HEK293 (cell line): ENCODE measurements around the gene AURKAIP1.

Experiments used
- CTCF ChIA-PET: fragments of 350-600 bp; formaldehyde crosslinking; extraction: SDS; loops from one replicate; lab custom pipeline; 2021; ENCODE audit warnings: antibody characterized with exemption; lab: Yijun Ruan, JAX
- POLR2A ChIA-PET: fragments of 300-600 bp; formaldehyde crosslinking; extraction: SDS; loops from one replicate; lab custom pipeline; 2020; ENCODE audit warnings: antibody characterized with exemption, inconsistent platforms; lab: Yijun Ruan, JAX
- H3K27ac ChIP-seq: fragments of 200-500 bp; sonication (Bioruptor generic); 2 replicates; pipeline ENCODE4 v1.5.1; 2014; ENCODE audit warnings: low read depth, low read length, control low read depth, inconsistent platforms; ENCODE audit errors: extremely low read depth
- H3K36me3 ChIP-seq, 2 experiments: fragments of 200-500 bp in 1 of 2; sonication (Bioruptor generic) in 1 of 2; 1 replicate in 1 of 2; 2 replicates in 1 of 2; pipeline ENCODE4 v1.5.1; 2014 to 2017; ENCODE audit warnings: inconsistent platforms in 2 of 2, low read length in 2 of 2; ENCODE audit not compliant: control insufficient read depth in 2 of 2, insufficient read depth in 1 of 2
- H3K4me1 ChIP-seq: fragments of 200-500 bp; sonication (Bioruptor generic); 2 replicates; pipeline ENCODE4 v1.5.1; 2014; ENCODE audit warnings: mild to moderate bottlenecking, low read length, inconsistent platforms; ENCODE audit not compliant: control insufficient read depth, insufficient read depth
- H3K4me3 ChIP-seq: 2 replicates; pipeline ENCODE4 v1.5.1; 2011; ENCODE audit warnings: low read depth, mild to moderate bottlenecking, control low read depth, low read length, moderate library complexity
- H3K9me3 ChIP-seq: fragments of 200-500 bp; sonication (Bioruptor generic); 2 replicates; pipeline ENCODE4 v1.5.1; 2014; ENCODE audit warnings: low read depth, low read length, inconsistent platforms; ENCODE audit not compliant: control insufficient read depth, insufficient read depth
- GLI2 ChIP-seq: fragments of 450-650 bp; formaldehyde crosslinking; IDR thresholded peaks from 2 replicates; pipeline ENCODE4; 2017; ENCODE audit warnings: missing biosample characterization, missing genetic modification characterization, low read depth, borderline replicate concordance
- HOXC10 ChIP-seq: sonication (generic); formaldehyde crosslinking; IDR thresholded peaks from 2 replicates; pipeline ENCODE4 v1.8.1; 2023; ENCODE audit warnings: mild to moderate bottlenecking, missing genetic modification reagents
- HOXD13 ChIP-seq: sonication (generic); formaldehyde crosslinking; IDR thresholded peaks from 2 replicates; pipeline ENCODE4 v1.8.0; 2022; ENCODE audit warnings: missing genetic modification reagents, borderline replicate concordance
- MYNN ChIP-seq: fragments of 450-650 bp; formaldehyde crosslinking; IDR thresholded peaks from 2 replicates; pipeline ENCODE4 v1.5.1; 2016; ENCODE audit warnings: missing biosample characterization, missing genetic modification characterization, borderline replicate concordance
- SCRT2 ChIP-seq: fragments of 450-650 bp; formaldehyde crosslinking; IDR thresholded peaks from 2 replicates; pipeline ENCODE4 v1.5.1; 2016; ENCODE audit warnings: missing biosample characterization, missing genetic modification characterization
- ZIC2 ChIP-seq: fragments of 450-650 bp; formaldehyde crosslinking; IDR thresholded peaks from 2 replicates; pipeline ENCODE4 v1.5.1; 2016; ENCODE audit warnings: missing biosample characterization, missing genetic modification characterization
- ZNF174 ChIP-seq: fragments of 450-650 bp; formaldehyde crosslinking; IDR thresholded peaks from 2 replicates; pipeline ENCODE4 v1.5.0; 2017; ENCODE audit warnings: missing biosample characterization, mild to moderate bottlenecking, missing genetic modification characterization
- ZNF24 ChIP-seq: fragments of 450-650 bp; formaldehyde crosslinking; IDR thresholded peaks from 2 replicates; pipeline ENCODE4 v1.5.1; 2016; ENCODE audit warnings: missing biosample characterization, missing genetic modification characterization
- ZNF248 ChIP-seq: fragments of 450-650 bp; formaldehyde crosslinking; IDR thresholded peaks from 2 replicates; pipeline ENCODE4 v1.5.1; 2017; ENCODE audit warnings: missing biosample characterization, missing genetic modification characterization
- ZNF266 ChIP-seq: fragments of 450-650 bp; formaldehyde crosslinking; IDR thresholded peaks from 2 replicates; pipeline ENCODE4 v1.5.1; 2016; ENCODE audit warnings: missing biosample characterization, missing genetic modification characterization, low read depth
- ZNF391 ChIP-seq: fragments of 450-650 bp; formaldehyde crosslinking; IDR thresholded peaks from 2 replicates; pipeline ENCODE4 v1.5.1; 2016; ENCODE audit warnings: low read depth, missing biosample characterization, missing genetic modification characterization, borderline replicate concordance
- ZNF426 ChIP-seq: fragments of 450-650 bp; formaldehyde crosslinking; IDR thresholded peaks from 2 replicates; pipeline ENCODE4 v1.5.1; 2017; ENCODE audit warnings: missing biosample characterization, missing genetic modification characterization, mild to moderate bottlenecking, inconsistent platforms, moderate library complexity
- ZNF449 ChIP-seq: fragments of 450-650 bp; formaldehyde crosslinking; IDR thresholded peaks from 2 replicates; pipeline ENCODE4 v1.5.1; 2017; ENCODE audit warnings: missing biosample characterization, mild to moderate bottlenecking, missing genetic modification characterization, moderate library complexity
- ZNF501 ChIP-seq: fragments of 450-650 bp; formaldehyde crosslinking; IDR thresholded peaks from 2 replicates; pipeline ENCODE4 v1.5.1; 2016; ENCODE audit warnings: missing biosample characterization, missing genetic modification characterization
- ZNF529 ChIP-seq: fragments of 450-650 bp; formaldehyde crosslinking; IDR thresholded peaks from 2 replicates; pipeline ENCODE4 v1.5.1; 2017; ENCODE audit warnings: missing genetic modification characterization, missing biosample characterization; ENCODE audit not compliant: insufficient replicate concordance
- ZNF639 ChIP-seq: fragments of 450-650 bp; formaldehyde crosslinking; IDR thresholded peaks from 2 replicates; pipeline ENCODE4 v1.5.1; 2016; ENCODE audit warnings: missing biosample characterization, missing genetic modification characterization
- ZNF670 ChIP-seq: fragments of 450-650 bp; formaldehyde crosslinking; IDR thresholded peaks from 2 replicates; pipeline ENCODE4 v1.5.1; 2016; ENCODE audit warnings: missing biosample characterization, missing genetic modification characterization, low read depth
- ZNF777 ChIP-seq: fragments of 450-650 bp; formaldehyde crosslinking; IDR thresholded peaks from 2 replicates; pipeline ENCODE4 v1.5.1; 2017; ENCODE audit warnings: missing biosample characterization, missing genetic modification characterization, borderline replicate concordance
- ZSCAN16 ChIP-seq: fragments of 450-650 bp; formaldehyde crosslinking; IDR thresholded peaks from 2 replicates; pipeline ENCODE4 v1.5.1; 2016; ENCODE audit warnings: missing biosample characterization, missing genetic modification characterization
- ZSCAN5A ChIP-seq: fragments of 450-650 bp; formaldehyde crosslinking; IDR thresholded peaks from 2 replicates; pipeline ENCODE4 v1.5.1; 2016; ENCODE audit warnings: missing biosample characterization, missing genetic modification characterization
- TF ChIP-seq, protein P1 (sequence below): fragments of 450-650 bp; formaldehyde crosslinking; IDR thresholded peaks from 2 replicates; pipeline ENCODE4 v1.5.1; 2016; ENCODE audit warnings: missing biosample characterization, missing genetic modification characterization
- TF ChIP-seq, protein P2 (sequence below): fragments of 450-650 bp; formaldehyde crosslinking; IDR thresholded peaks from 2 replicates; pipeline ENCODE4 v1.5.1; 2016; ENCODE audit warnings: missing biosample characterization, missing genetic modification characterization

AURKAIP1 gene

GRCh38 chr1:1381294-1381693, 6.3 kb upstream of the AURKAIP1 start:
- TF ChIP-seq, protein P1, sequence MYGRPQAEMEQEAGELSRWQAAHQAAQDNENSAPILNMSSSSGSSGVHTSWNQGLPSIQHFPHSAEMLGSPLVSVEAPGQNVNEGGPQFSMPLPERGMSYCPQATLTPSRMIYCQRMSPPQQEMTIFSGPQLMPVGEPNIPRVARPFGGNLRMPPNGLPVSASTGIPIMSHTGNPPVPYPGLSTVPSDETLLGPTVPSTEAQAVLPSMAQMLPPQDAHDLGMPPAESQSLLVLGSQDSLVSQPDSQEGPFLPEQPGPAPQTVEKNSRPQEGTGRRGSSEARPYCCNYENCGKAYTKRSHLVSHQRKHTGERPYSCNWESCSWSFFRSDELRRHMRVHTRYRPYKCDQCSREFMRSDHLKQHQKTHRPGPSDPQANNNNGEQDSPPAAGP (tag by site-specific recombination), result no peak
- TF ChIP-seq, protein P2, sequence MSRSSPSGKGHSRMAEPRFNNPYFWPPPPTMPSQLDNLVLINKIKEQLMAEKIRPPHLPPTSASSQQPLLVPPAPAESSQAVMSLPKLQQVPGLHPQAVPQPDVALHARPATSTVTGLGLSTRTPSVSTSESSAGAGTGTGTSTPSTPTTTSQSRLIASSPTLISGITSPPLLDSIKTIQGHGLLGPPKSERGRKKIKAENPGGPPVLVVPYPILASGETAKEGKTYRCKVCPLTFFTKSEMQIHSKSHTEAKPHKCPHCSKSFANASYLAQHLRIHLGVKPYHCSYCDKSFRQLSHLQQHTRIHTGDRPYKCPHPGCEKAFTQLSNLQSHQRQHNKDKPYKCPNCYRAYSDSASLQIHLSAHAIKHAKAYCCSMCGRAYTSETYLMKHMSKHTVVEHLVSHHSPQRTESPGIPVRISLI, result no peak
- TF ChIP-seq ZSCAN5A, result no peak
- no peak for TF ChIP-seq ZIC2 (tag by site-specific recombination)
- TF ChIP-seq ZNF449, result no peak
- no peak for TF ChIP-seq ZNF426 (tag by site-specific recombination)
- no peak for TF ChIP-seq ZNF529 (tag by site-specific recombination)
- Histone ChIP-seq H3K4me1 (no peaks in the 10 kb centered on the region), H3K9me3 (no peaks in the 10 kb centered on the region), H3K27ac (no peak overlapping the region), H3K4me3 (no peak overlapping the region), H3K36me3 (peaks cover 6 to 51% of the 10 kb centered on the region in 2 experiments; a peak in 2 of 3 replicates)
- CTCF ChIA-PET, result interaction anchor here (0.6 kb wide), 2 partner anchors 18 to 26 kb away, joined by 3 to 4 read pairs; partner anchors contain the start of gene CCNL2
- POLR2A ChIA-PET, result interaction anchor here (1.1 kb wide), 1 partner anchor 18 kb away, joined by 4 read pairs; the partner anchor contains the start of gene CCNL2

- no peak overlapping the region for H3K27ac ChIP-seq
- H3K4me1 ChIP-seq, result no peaks in the 10 kb centered on the region
- TF ChIP-seq ZNF174 (no peak), ZSCAN16 (tag by site-specific recombination) (no peak), ZNF391 (no peak), GLI2 (no peak), MYNN (tag by site-specific recombination) (no peak), ZNF670 (no peak), HOXC10 (CRISPR knock-in tag) (no peak), ZNF777 (tag by site-specific recombination) (no peak)
- ChIA-PET CTCF (interaction anchor here (0.6 kb wide), 2 partner anchors 18 to 27 kb away, joined by 3 to 4 read pairs; partner anchors contain the start of gene CCNL2), POLR2A (interaction anchor here (1.1 kb wide), 1 partner anchor 19 kb away, joined by 4 read pairs; the partner anchor contains the start of gene CCNL2)
- no peaks in the 10 kb centered on the region for H3K9me3 ChIP-seq
- H3K4me3 ChIP-seq, result no peak overlapping the region
- H3K36me3 ChIP-seq, result peaks cover 3 to 49% of the 10 kb centered on the region in 2 experiments; a peak in 2 of 3 replicates
Observed at GRCh38 chr1:1380860-1381259, 5.9 kb upstream of the AURKAIP1 start.

- Histone ChIP-seq H3K9me3 (no peaks in the 10 kb centered on the region), H3K4me1 (peaks cover 4% of the 10 kb centered on the region; the same call in 1 of the 2 replicates), H3K4me3 (no peak overlapping the region), H3K36me3 (peaks cover 0 to 44% of the 10 kb centered on the region in 2 experiments; a peak in 2 of 3 replicates), H3K27ac (no peak overlapping the region)
- CTCF ChIA-PET, result interaction anchor here (0.6 to 2.3 kb wide), 3 partner anchors 14 to 383 kb away, joined by 5 to 9 read pairs (median 8); no protein-coding TSS in a partner anchor
- POLR2A ChIA-PET, result interaction anchor here (0.7 to 1.2 kb wide), 4 partner anchors 10 to 21 kb away, joined by 4 to 5 read pairs (median 5); partner anchors contain the start of gene CCNL2
- TF ChIP-seq ZNF639 (tag by site-specific recombination), result no peak
- TF ChIP-seq ZNF266 (tag by site-specific recombination), result no peak
- no peak for TF ChIP-seq HOXD13 (CRISPR knock-in tag)
- TF ChIP-seq ZNF501, result no peak
- TF ChIP-seq ZNF24 (tag by site-specific recombination), result no peak
- no peak for TF ChIP-seq SCRT2 (tag by site-specific recombination)
- TF ChIP-seq ZNF449, result no peak
- no peak for TF ChIP-seq ZNF248 (tag by site-specific recombination)
- TF ChIP-seq ZNF529 (tag by site-specific recombination), result no peak
Observed at GRCh38 chr1:1377540-1378205, 2.7 kb upstream of the AURKAIP1 start.
